ENCODE data around the gene KCNK10. TPM values are rescaled to one million over a fixed set of nuclear protein-coding genes. Genes with fewer than 3 reads are reported as not detected.

Gene KCNK10
- total RNA-seq, 1 experiment from 2014 or later = not detected

- TF ChIP-seq, protein P1, sequence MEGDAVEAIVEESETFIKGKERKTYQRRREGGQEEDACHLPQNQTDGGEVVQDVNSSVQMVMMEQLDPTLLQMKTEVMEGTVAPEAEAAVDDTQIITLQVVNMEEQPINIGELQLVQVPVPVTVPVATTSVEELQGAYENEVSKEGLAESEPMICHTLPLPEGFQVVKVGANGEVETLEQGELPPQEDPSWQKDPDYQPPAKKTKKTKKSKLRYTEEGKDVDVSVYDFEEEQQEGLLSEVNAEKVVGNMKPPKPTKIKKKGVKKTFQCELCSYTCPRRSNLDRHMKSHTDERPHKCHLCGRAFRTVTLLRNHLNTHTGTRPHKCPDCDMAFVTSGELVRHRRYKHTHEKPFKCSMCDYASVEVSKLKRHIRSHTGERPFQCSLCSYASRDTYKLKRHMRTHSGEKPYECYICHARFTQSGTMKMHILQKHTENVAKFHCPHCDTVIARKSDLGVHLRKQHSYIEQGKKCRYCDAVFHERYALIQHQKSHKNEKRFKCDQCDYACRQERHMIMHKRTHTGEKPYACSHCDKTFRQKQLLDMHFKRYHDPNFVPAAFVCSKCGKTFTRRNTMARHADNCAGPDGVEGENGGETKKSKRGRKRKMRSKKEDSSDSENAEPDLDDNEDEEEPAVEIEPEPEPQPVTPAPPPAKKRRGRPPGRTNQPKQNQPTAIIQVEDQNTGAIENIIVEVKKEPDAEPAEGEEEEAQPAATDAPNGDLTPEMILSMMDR (conservative IDR thresholded peaks at IDR 0.05; ENCODE audit: low read depth, low read length) = no peak
- TF ChIP-seq EZH2 (IDR thresholded peaks at IDR 0.05; ENCODE audit: borderline replicate concordance, low read depth, low read length, poor library complexity, severe bottlenecking) = no peak
- intact Hi-C loops (cut with micrococcal nuclease; ENCODE audit: unreplicated experiment) = loop anchor here (5.0 kb wide), 1 partner anchor 301 kb away; no protein-coding TSS in a partner anchor
- Histone ChIP-seq H3K4me3 (ENCODE audit: low read depth, low read length, poor library complexity, severe bottlenecking) (no peak overlapping the region), H3K9me3 (ENCODE audit: low read depth, low read length, poor library complexity, severe bottlenecking) (no peaks in the 10 kb centered on the region), H3K27ac (ENCODE audit: low read depth, low read length, poor library complexity, severe bottlenecking) (no peak overlapping the region), H3K36me3 (ENCODE audit: insufficient read depth, low read length, poor library complexity, severe bottlenecking) (no peaks in the 10 kb centered on the region), H3K4me1 (ENCODE audit: insufficient read depth, low read length, poor library complexity, severe bottlenecking) (no peaks in the 10 kb centered on the region), H3K27me3 (replicated peaks; ENCODE audit: insufficient read depth, low read depth, low read length, poor library complexity) (peaks cover 30% of the 10 kb centered on the region)
- ChIA-PET CTCF (no interaction called here), POLR2A (ENCODE audit: low non-redundant PET) (no interaction called here)
- DNase-seq (ENCODE audit: low spot score) = no peak
- no TSS peak for BruUV-seq (replicated peaks)
Measured at GRCh38 chr14:88191605-88192004, 131.5 kb downstream of the KCNK10 start.

DNA sequence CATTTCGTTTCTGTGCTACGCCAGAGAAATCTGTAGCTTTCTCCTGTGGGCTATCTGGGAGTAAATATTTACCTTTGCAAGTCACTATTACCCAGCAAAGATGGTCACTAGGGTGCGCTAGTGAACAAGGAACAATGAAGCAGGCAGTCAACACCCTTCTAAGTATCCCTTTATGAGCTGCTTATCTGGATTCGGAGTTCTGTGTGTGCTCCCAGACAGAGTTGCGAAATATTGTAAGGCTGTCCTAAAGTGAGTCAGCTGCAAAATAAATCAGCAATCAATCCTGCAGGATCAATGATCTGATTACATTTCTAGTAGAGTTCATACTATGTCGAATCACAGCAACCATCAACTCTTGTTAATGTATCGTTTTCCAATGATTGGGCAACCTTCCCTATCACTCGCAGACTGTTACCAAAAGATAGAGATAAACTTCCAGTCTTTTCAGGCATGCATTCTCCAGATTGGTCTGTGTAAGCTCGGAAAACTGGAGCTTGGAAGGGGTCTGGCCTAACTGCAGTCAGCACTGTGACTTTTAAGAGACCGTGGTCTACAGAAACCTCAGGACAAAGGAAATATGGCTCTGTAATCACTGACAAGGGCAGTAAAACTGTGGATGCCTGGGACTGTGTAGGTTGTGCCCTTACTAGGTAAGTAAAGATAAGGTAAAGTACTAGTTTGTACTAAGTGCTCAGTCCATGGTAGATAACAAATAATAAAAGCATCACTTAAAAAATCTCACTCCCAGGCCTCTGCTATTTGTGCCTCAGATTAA lies 133.5 kb downstream of the KCNK10 start:
- ChIA-PET POLR2A (ENCODE audit: low non-redundant PET) (no interaction called here), CTCF (interaction anchor here (0.5 to 1.3 kb wide), 14 partner anchors 10 to 580 kb away, joined by 3 to 15 read pairs (median 4); partner anchors contain the start of gene SPATA7)
- no peak overlapping the region for H3K4me3 ChIP-seq (ENCODE audit: low read depth, low read length, poor library complexity, severe bottlenecking)
- BruUV-seq (replicated peaks) = no TSS peak
- peak; percentile 86 for DNase-seq (ENCODE audit: low spot score)
- H3K27ac ChIP-seq (ENCODE audit: low read depth, low read length, poor library complexity, severe bottlenecking) = no peak overlapping the region
- intact Hi-C loops (cut with micrococcal nuclease; ENCODE audit: unreplicated experiment) = loop anchor here (1.0 to 5.0 kb wide), 6 partner anchors 22 to 373 kb away; partner anchors contain the start of gene ZC3H14
- H3K9me3 ChIP-seq (ENCODE audit: low read depth, low read length, poor library complexity, severe bottlenecking) = no peaks in the 10 kb centered on the region
- peaks cover 15% of the 10 kb centered on the region for H3K27me3 ChIP-seq (replicated peaks; ENCODE audit: insufficient read depth, low read depth, low read length, poor library complexity)
- TF ChIP-seq, protein P1 (conservative IDR thresholded peaks at IDR 0.05; ENCODE audit: low read depth, low read length) = peak; percentile 82
- TF ChIP-seq EZH2 (IDR thresholded peaks at IDR 0.05; ENCODE audit: borderline replicate concordance, low read depth, low read length, poor library complexity, severe bottlenecking) = no peak
- H3K4me1 ChIP-seq (ENCODE audit: insufficient read depth, low read length, poor library complexity, severe bottlenecking) = no peaks in the 10 kb centered on the region
- no peaks in the 10 kb centered on the region for H3K36me3 ChIP-seq (ENCODE audit: insufficient read depth, low read length, poor library complexity, severe bottlenecking)

GRCh38 chr14:88188745-88189416 lies 134.2 kb downstream of the KCNK10 start:
- POLR2A ChIA-PET (ENCODE audit: low non-redundant PET) = no interaction called here

More at GRCh38 chr14:88188745-88189416, 134.2 kb downstream of the KCNK10 start:
- H3K27ac ChIP-seq (ENCODE audit: low read depth, low read length, poor library complexity, severe bottlenecking) = no peak overlapping the region
- peaks cover 8% of the 10 kb centered on the region for H3K27me3 ChIP-seq (replicated peaks; ENCODE audit: insufficient read depth, low read depth, low read length, poor library complexity)
- intact Hi-C loops (cut with micrococcal nuclease; ENCODE audit: unreplicated experiment) = loop anchor here (1.0 to 5.0 kb wide), 4 partner anchors 45 to 374 kb away; partner anchors contain the start of gene ZC3H14
- no peaks in the 10 kb centered on the region for H3K36me3 ChIP-seq (ENCODE audit: insufficient read depth, low read length, poor library complexity, severe bottlenecking)
- no peaks in the 10 kb centered on the region for H3K4me1 ChIP-seq (ENCODE audit: insufficient read depth, low read length, poor library complexity, severe bottlenecking)
- H3K4me3 ChIP-seq (ENCODE audit: low read depth, low read length, poor library complexity, severe bottlenecking) = no peak overlapping the region
- no peaks in the 10 kb centered on the region for H3K9me3 ChIP-seq (ENCODE audit: low read depth, low read length, poor library complexity, severe bottlenecking)
- TF ChIP-seq, protein P1 (conservative IDR thresholded peaks at IDR 0.05; ENCODE audit: low read depth, low read length) = no peak
- TF ChIP-seq EZH2 (IDR thresholded peaks at IDR 0.05; ENCODE audit: borderline replicate concordance, low read depth, low read length, poor library complexity, severe bottlenecking) = no peak
- CTCF ChIA-PET = interaction anchor here (0.5 to 1.3 kb wide), 10 partner anchors 10 to 581 kb away, joined by 3 to 15 read pairs (median 4); partner anchors contain the start of gene SPATA7
- no TSS peak for BruUV-seq (replicated peaks)
- DNase-seq (ENCODE audit: low spot score) = no peak
